CD4-positive, alpha-beta T cell treated with Interleukin-6 at 100 ng/mL for 8 hours (primary cell): ENCODE results near the gene TOP1.
A peak's percentile ranks its signal among the peaks of the same experiment; 100 is the strongest.

Experiments
- DNase-seq: peaks from one replicate; pipeline ENCODE4 v3.0.0-alpha.2; 2020; ENCODE audit warnings: mixed read lengths, low spot score

TOP1 gene

GRCh38 chr20:41145821-41146620 is 117.4 kb downstream of the TOP1 start:
- DNase-seq, result no peak

- no peak for DNase-seq
Measured at GRCh38 chr20:41147767-41148191, 119.2 kb downstream of the TOP1 start.

- no peak for DNase-seq
Measured at GRCh38 chr20:41148942-41149341, 120.3 kb downstream of the TOP1 start.

GRCh38 chr20:41150664-41151063 is 122.0 kb downstream of the TOP1 start:
- peak; percentile 43 for DNase-seq

- DNase-seq, result no peak
Measured at GRCh38 chr20:41151134-41151869, 122.7 kb downstream of the TOP1 start.

- DNase-seq, result no peak
Measured at GRCh38 chr20:41152108-41152757, 123.6 kb downstream of the TOP1 start.

GRCh38 chr20:41154436-41155176 is 126.0 kb downstream of the TOP1 start:
- no peak for DNase-seq

- DNase-seq, result no peak
Measured at GRCh38 chr20:41155261-41155660, 126.6 kb downstream of the TOP1 start.

GRCh38 chr20:41158082-41158625 is 129.5 kb downstream of the TOP1 start:
- DNase-seq, result no peak

GRCh38 chr20:41159547-41159946 is 130.9 kb downstream of the TOP1 start:
- DNase-seq, result no peak

- no peak for DNase-seq
Measured at GRCh38 chr20:41160686-41161085, 132.1 kb downstream of the TOP1 start.

- no peak for DNase-seq
Measured at GRCh38 chr20:41161886-41162285, 133.3 kb downstream of the TOP1 start.

GRCh38 chr20:41162396-41162795 is 133.8 kb downstream of the TOP1 start:
- DNase-seq, result no peak

GRCh38 chr20:41163821-41164220 is 135.2 kb downstream of the TOP1 start:
- DNase-seq, result no peak

GRCh38 chr20:41165001-41165882 is 136.6 kb downstream of the TOP1 start:
- DNase-seq, result no peak

GRCh38 chr20:41166201-41167117 is 137.8 kb downstream of the TOP1 start:
- DNase-seq, result no peak

GRCh38 chr20:41167118-41167470 is 138.5 kb downstream of the TOP1 start:
- no peak for DNase-seq

- no peak for DNase-seq
Measured at GRCh38 chr20:41167481-41168253, 139.0 kb downstream of the TOP1 start.
